Activated T-cell treated with anti-CD3 and anti-CD28 coated beads, Interleukin-2, amount 50 U/mL, for 72 hours (primary cell): Measurements from ENCODE around the gene MRPS31. TPM values are rescaled to one million over a fixed set of nuclear protein-coding genes. Genes with fewer than 3 reads are reported as not detected.

Experiments
- ATAC-seq, 2 donors: fragments of 150-1000 bp; cut with Tn5 transposase; replicated peaks in 1 of 2; 2 replicates each; pipeline ENCODE4 v1.10.0; 2021; ENCODE audit warnings: moderate library complexity in 2 of 2, mild to moderate bottlenecking in 1 of 2
- DNase-seq, 2 donors: peaks; one replicate each; pipeline ENCODE4 v3.0.0; 2021 to 2022; ENCODE audit warnings: mixed read lengths in 1 of 2
- H3K27ac Mint-ChIP-seq: one replicate; pipeline ENCODE4 v1.8.0; 2022; ENCODE audit warnings: mild to moderate bottlenecking, moderate library complexity, mixed read lengths
- H3K27me3 Mint-ChIP-seq: one replicate; pipeline ENCODE4 v1.8.0; 2022; ENCODE audit warnings: low read depth, mixed read lengths
- H3K36me3 Mint-ChIP-seq, 2 donors: one replicate each; pipeline ENCODE4 v1.8.0; 2022; ENCODE audit warnings: mixed read lengths in 2 of 2, mild to moderate bottlenecking in 1 of 2; ENCODE audit not compliant: insufficient read depth in 2 of 2
- H3K4me1 Mint-ChIP-seq: one replicate; pipeline ENCODE4 v1.8.0; 2022; ENCODE audit warnings: low read depth, mixed read lengths
- H3K4me3 Mint-ChIP-seq, 2 donors: one replicate each; pipeline ENCODE4 v1.8.0; 2022; ENCODE audit warnings: mild to moderate bottlenecking in 2 of 2, mixed read lengths in 2 of 2, moderate library complexity in 2 of 2
- H3K9me3 Mint-ChIP-seq, 2 donors: one replicate each; pipeline ENCODE4 v1.8.0; 2022; ENCODE audit warnings: mixed read lengths in 2 of 2
- total RNA-seq, 2 donors: library from RNA; stranded (reverse); gene quantifications; one replicate each; pipeline ENCODE4 v1.2.3, GENCODE V29; 2022

The MRPS31 gene
- total RNA-seq, 2 donors from 2014 or later, result 47.8 to 52.3 TPM

- ATAC-seq (no peak), DNase-seq (no peak)
- Mint-ChIP-seq H3K36me3 (no peaks in the 10 kb centered on the region), H3K9me3 (no peaks in the 10 kb centered on the region), H3K4me1 (no peaks in the 10 kb centered on the region), H3K27ac (no peak overlapping the region), H3K4me3 (no peak overlapping the region), H3K27me3 (no peaks in the 10 kb centered on the region)
Observed at GRCh38 chr13:40697711-40698110, 73.3 kb downstream of the MRPS31 start.

DNA sequence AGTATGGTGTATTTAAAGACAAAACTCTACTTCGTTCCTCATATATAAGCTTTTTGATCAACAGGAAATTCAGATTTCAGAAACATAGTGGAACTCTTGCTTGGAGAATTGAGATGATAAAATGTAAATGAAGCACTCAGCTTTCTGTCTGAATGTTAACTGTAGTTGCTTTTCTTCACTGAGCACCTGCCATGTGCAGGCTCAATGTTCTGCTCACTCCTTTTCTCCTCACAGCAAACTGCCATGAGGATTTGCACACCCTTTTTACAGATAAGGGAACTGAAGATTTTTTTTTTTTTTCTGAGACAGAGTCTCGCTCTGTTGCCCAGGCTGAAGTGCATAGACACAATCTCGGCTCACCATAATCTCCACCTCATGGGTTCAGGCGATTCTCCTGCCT lies 76.6 kb downstream of the MRPS31 start:
- no peaks in the 10 kb centered on the region for H3K27me3 Mint-ChIP-seq
- no peak overlapping the region for H3K4me3 Mint-ChIP-seq
- H3K9me3 Mint-ChIP-seq, result no peaks in the 10 kb centered on the region
- H3K27ac Mint-ChIP-seq, result no peak overlapping the region
- no peak for DNase-seq
- no peaks in the 10 kb centered on the region for H3K4me1 Mint-ChIP-seq
- H3K36me3 Mint-ChIP-seq, result no peaks in the 10 kb centered on the region
- no peak for ATAC-seq

GRCh38 chr13:40692946-40693345 lies 78.0 kb downstream of the MRPS31 start:
- H3K27me3 Mint-ChIP-seq, result no peaks in the 10 kb centered on the region
- no peak for ATAC-seq
- no peaks in the 10 kb centered on the region for H3K9me3 Mint-ChIP-seq
- H3K27ac Mint-ChIP-seq, result no peak overlapping the region
- no peaks in the 10 kb centered on the region for H3K4me1 Mint-ChIP-seq
- no peak overlapping the region for H3K4me3 Mint-ChIP-seq
- DNase-seq, result no peak
- H3K36me3 Mint-ChIP-seq, result no peaks in the 10 kb centered on the region

GRCh38 chr13:40688781-40689180 lies 82.2 kb downstream of the MRPS31 start:
- ATAC-seq, result no peak
- Mint-ChIP-seq H3K4me3 (no peak overlapping the region), H3K4me1 (no peaks in the 10 kb centered on the region)

DNA sequence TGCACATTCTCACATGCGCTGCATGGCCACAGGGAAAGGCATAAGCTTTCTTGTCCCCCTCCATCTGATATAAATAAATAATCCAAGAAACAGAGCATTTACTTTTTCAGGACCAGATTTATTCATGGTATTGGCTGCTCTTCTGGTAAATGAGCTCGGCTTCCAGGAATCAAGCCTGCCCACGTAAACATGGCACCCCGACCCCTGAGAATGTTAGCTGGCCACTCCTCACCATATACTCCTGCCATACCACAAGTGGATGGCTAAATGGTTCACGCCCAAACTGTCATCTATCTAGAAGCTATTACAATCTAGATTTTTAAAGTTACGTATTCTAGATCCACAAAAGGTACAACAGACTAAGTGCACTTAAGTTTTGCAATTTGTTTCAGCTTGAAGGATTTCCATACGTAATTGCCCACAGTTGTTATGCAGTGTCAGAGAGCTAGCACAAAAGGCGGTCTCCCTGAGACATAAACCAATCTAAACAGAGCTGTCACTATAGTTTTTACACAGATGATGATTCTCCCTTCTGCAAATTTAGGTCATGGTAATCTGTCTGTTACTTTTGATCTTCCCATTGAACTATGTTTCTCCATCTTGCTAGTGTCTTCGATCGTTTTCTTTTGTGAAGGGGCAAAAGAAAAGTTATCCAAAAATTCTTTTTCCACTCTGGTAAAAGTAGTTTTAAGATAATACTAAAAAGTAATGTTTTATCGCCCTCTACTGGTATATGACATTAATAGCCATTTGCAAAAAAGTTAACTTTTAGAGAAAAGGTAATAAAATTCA lies 88.3 kb downstream of the MRPS31 start:
- peak; percentile 30 to 70 for ATAC-seq
- H3K27ac Mint-ChIP-seq, result peak overlapping the region; percentile 56
- DNase-seq, result no peak
- H3K36me3 Mint-ChIP-seq, result no peaks in the 10 kb centered on the region
- H3K9me3 Mint-ChIP-seq, result no peaks in the 10 kb centered on the region
- peak overlapping the region in 1 of 2 donors; percentile 22 for H3K4me3 Mint-ChIP-seq
- no peaks in the 10 kb centered on the region for H3K27me3 Mint-ChIP-seq
- H3K4me1 Mint-ChIP-seq, result peaks cover 26% of the 10 kb centered on the region

More at GRCh38 chr13:40688781-40689180, 82.2 kb downstream of the MRPS31 start:
- DNase-seq, result no peak
- H3K27me3 Mint-ChIP-seq, result no peaks in the 10 kb centered on the region
- no peak overlapping the region for H3K27ac Mint-ChIP-seq
- H3K36me3 Mint-ChIP-seq, result no peaks in the 10 kb centered on the region
- H3K9me3 Mint-ChIP-seq, result no peaks in the 10 kb centered on the region

DNA sequence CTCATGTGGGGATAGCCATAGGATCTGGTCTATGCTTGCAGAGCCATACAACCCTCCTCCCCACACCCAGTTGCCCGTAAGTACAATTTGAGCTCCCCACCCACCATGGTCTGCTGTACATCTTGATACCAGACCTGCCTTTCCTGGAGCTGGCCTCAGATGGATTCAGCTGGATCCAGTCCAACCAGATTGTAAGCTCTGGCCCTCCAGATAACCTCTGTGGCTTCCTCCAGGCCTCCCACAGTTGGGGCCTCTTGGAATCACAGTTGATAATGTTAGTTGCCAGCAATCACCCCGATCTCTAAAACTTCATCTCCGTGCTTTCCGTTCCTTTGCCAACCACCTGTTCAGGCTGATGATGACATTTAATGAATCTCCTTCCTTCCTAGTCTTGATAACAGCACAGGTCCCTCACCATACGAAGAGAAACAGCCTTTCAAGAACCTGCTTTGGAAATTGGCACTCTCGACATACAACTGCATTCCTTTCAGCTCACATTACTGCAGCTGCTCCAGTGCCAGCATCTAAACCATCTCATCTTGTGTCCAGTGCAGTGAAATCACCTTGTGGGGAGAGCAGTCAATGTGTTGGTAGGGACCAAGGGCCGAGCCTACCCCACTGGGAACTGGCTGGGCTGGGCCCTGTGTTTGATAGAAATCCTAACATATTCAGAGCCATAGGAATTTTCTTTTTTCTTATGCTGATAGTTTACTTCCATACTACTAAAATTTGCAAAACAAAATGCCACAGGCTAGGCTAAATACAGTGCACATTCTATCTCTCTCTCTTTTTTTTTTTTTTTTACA lies 89.4 kb downstream of the MRPS31 start:
- no peak overlapping the region for H3K27ac Mint-ChIP-seq
- no peak overlapping the region for H3K4me3 Mint-ChIP-seq
- no peak for ATAC-seq

DNA sequence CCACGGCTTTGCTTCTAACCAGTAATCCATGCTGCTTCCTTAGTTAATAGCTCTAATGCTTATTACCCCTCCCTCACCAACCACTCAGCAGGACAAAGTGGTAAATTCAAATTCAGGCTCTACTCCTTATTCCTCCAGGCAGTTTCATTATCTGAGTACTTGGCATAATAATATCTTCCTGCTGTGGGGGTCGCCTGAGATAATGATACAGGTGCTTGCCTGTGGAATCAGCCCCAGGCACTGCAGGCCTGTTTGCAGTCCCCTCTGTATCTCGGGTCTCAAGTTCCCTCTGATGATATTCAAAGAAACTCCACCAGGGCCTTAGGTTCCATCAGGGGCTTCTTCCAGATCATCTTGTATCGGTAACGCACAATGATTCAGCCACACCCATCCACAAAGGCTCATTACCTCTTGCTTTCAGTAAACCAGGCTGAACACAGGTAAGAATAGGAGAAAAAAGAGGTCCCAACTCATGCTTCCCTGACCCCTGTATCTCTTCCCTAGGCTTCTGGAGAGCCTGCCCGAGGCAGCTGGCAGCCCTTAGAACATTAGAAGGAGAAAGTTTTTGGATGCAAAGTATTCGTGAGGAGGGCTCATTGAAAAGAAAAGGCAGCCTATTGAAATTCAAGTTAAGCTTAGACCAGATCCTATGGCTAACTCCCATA lies 90.2 kb downstream of the MRPS31 start:
- no peak for DNase-seq
- Mint-ChIP-seq H3K27me3 (no peaks in the 10 kb centered on the region), H3K27ac (no peak overlapping the region), H3K4me1 (peaks cover 26% of the 10 kb centered on the region), H3K9me3 (no peaks in the 10 kb centered on the region), H3K4me3 (no peak overlapping the region), H3K36me3 (no peaks in the 10 kb centered on the region)
- no peak for ATAC-seq

More for the DNA sequence above, 89.4 kb downstream of the MRPS31 start:
- no peak for DNase-seq
- H3K4me1 Mint-ChIP-seq, result peaks cover 26% of the 10 kb centered on the region
- H3K9me3 Mint-ChIP-seq, result no peaks in the 10 kb centered on the region
- no peaks in the 10 kb centered on the region for H3K27me3 Mint-ChIP-seq
- H3K36me3 Mint-ChIP-seq, result no peaks in the 10 kb centered on the region

GRCh38 chr13:40679480-40679985 lies 91.5 kb downstream of the MRPS31 start:
- no peak overlapping the region for H3K27ac Mint-ChIP-seq
- ATAC-seq, result no peak
- H3K4me1 Mint-ChIP-seq, result peaks cover 26% of the 10 kb centered on the region
- H3K36me3 Mint-ChIP-seq, result no peaks in the 10 kb centered on the region
- H3K9me3 Mint-ChIP-seq, result no peaks in the 10 kb centered on the region
- DNase-seq, result no peak
- no peak overlapping the region for H3K4me3 Mint-ChIP-seq
- no peaks in the 10 kb centered on the region for H3K27me3 Mint-ChIP-seq

Other genes starting within 250 kb of the MRPS31 start
- 10 to 100 TPM; 47.0 to 56.9 TPM for gene FOXO1, start 104.5 kb downstream of the MRPS31 start, total RNA-seq
- 10 to 100 TPM; 13.0 to 14.3 TPM for gene SLC25A15, start 18.4 kb upstream of the MRPS31 start, total RNA-seq
- gene ELF1, start 248.1 kb upstream of the MRPS31 start, total RNA-seq, result 100 to 1,000 TPM; 106 to 117 TPM